Esophagus muscularis mucosa (tissue), 4 donors: ENCODE measurements around the gene SRSF3. TPM values are rescaled to one million over a fixed set of nuclear protein-coding genes. Genes with fewer than 3 reads are reported as not detected.

ENCODE experiments used
- DNase-seq: peaks from one replicate; pipeline ENCODE4 v3.0.0-alpha.2; 2017; ENCODE audit errors: extremely low spot score
- H3K27ac ChIP-seq, 4 donors: fragments of 200-600 bp; sonication (generic); replicated peaks in 1 of 4; 1 replicate in 3 of 4; 2 replicates in 1 of 4; pipeline ENCODE4 v1.5.1; 2016 to 2019; ENCODE audit warnings: mild to moderate bottlenecking in 1 of 4
- H3K27me3 ChIP-seq, 4 donors: fragments of 200-600 bp; sonication (generic); one replicate each; pipeline versions ENCODE4 v1.5.1 to v1.6.0; 2016 to 2019
- H3K36me3 ChIP-seq, 4 donors: fragments of 200-600 bp; sonication (generic); one replicate each; pipeline ENCODE4 v1.5.1; 2016 to 2019
- H3K4me1 ChIP-seq, 4 donors: fragments of 200-600 bp; sonication (generic); one replicate each; pipeline ENCODE4 v1.5.1; 2016 to 2019
- H3K4me3 ChIP-seq, 4 donors: fragments of 200-600 bp; sonication (generic); 1 replicate in 2 of 4; 2 replicates in 2 of 4; pipeline ENCODE4 v1.5.1; 2016 to 2019; ENCODE audit warnings: mild to moderate bottlenecking in 4 of 4, moderate library complexity in 1 of 4
- H3K9me3 ChIP-seq, 4 donors: fragments of 200-600 bp; sonication (generic); 1 replicate in 3 of 4; 2 replicates in 1 of 4; pipeline ENCODE4 v1.5.1; 2016 to 2019
- CTCF ChIP-seq, 3 experiments: fragments of 200-600 bp in 2 of 3; fragments of 450-650 bp in 1 of 3; sonication (generic) in 2 of 3; IDR thresholded peaks; one replicate each; pipeline ENCODE4 v1.5.1; 2017 to 2019; ENCODE audit warnings: antibody characterized with exemption in 3 of 3, mild to moderate bottlenecking in 2 of 3, moderate library complexity in 1 of 3
- EP300 ChIP-seq: sonication (generic); formaldehyde crosslinking; IDR thresholded peaks from one replicate; pipeline ENCODE4 v1.6.1; 2017; ENCODE audit warnings: antibody characterized with exemption
- POLR2A ChIP-seq: fragments of 450-650 bp; IDR thresholded peaks from one replicate; pipeline ENCODE4 v1.6.1; 2017; ENCODE audit warnings: antibody characterized with exemption, moderate library complexity, mild to moderate bottlenecking, low read depth
- POLR2AphosphoS5 ChIP-seq, 2 donors: sonication (generic); formaldehyde crosslinking; IDR thresholded peaks; one replicate each; pipeline ENCODE4 v1.6.1; 2017; ENCODE audit warnings: antibody characterized with exemption in 2 of 2
- WGBS: methylation state at CpG from one replicate; pipeline ENCODE4 v1.1.5; 2018; 5-methylcytosine and 5-hydroxymethylcytosine counted together
- intact Hi-C: fragments of 100-400 bp; cut with DNase I; formaldehyde crosslinking; loops from one replicate; pipeline ENCODE4 v1.15.1; 2023
- total RNA-seq, 4 donors: library from RNA; depleted of rRNA; stranded (reverse); fragments of >200 nt; gene quantifications; one replicate each; pipeline versions ENCODE4 v1.1.0 to v1.2.1, GENCODE V29; 2016

SRSF3 gene
- total RNA-seq, 4 donors from 2014 or later = 149 to 226 (median 180) TPM

GRCh38 chr6:36592221-36592655 is 1.9 kb upstream of the SRSF3 start:
- no peaks in the 10 kb centered on the region for H3K27me3 ChIP-seq

GRCh38 chr6:36593569-36594028 is 563 bp upstream of the SRSF3 start:
- 4% methylated on average over 15 of the region's 15 CpGs for WGBS
- Histone ChIP-seq H3K36me3 (peaks cover 14 to 22% (median 18%) of the 10 kb centered on the region in 4 donors), H3K27me3 (no peaks in the 10 kb centered on the region), H3K27ac (peak overlapping the region; percentile 92 to 99 (median 96)), H3K4me3 (peak overlapping the region; percentile 75 to 85 (median 78)), H3K4me1 (peaks cover 29 to 39% (median 35%) of the 10 kb centered on the region in 4 donors), H3K9me3 (no peaks in the 10 kb centered on the region)
- DNase-seq = no peak
- intact Hi-C loops = loop anchor here (5.0 kb wide), 2 partner anchors 46 to 171 kb away; partner anchors contain the start of gene STK38
- TF ChIP-seq CTCF (IDR thresholded peaks at IDR 0.05) (no peak), EP300 (no peak), POLR2A (no peak), POLR2AphosphoS5 (IDR thresholded peaks at IDR 0.05) (peak in 1 of 2 donors; percentile 4)

More at GRCh38 chr6:36592221-36592655, 1.9 kb upstream of the SRSF3 start:
- Histone ChIP-seq H3K4me1 (peaks cover 15 to 26% (median 21%) of the 10 kb centered on the region in 4 donors), H3K9me3 (no peaks in the 10 kb centered on the region), H3K27ac (peak overlapping the region; percentile 92 to 99 (median 96)), H3K36me3 (peaks cover 3 to 8% (median 6%) of the 10 kb centered on the region in 4 donors), H3K4me3 (no peak overlapping the region)
- WGBS = 84% methylated on average over 12 of the region's 12 CpGs
- TF ChIP-seq POLR2AphosphoS5 (IDR thresholded peaks at IDR 0.05) (no peak), POLR2A (no peak), CTCF (IDR thresholded peaks at IDR 0.05) (no peak)
- DNase-seq = no peak
- intact Hi-C loops = loop anchor here (5.0 kb wide), 2 partner anchors 45 to 170 kb away; partner anchors contain the start of gene STK38

- WGBS = under 1% methylated on average over 15 of the region's 15 CpGs
- no peak for TF ChIP-seq CTCF (IDR thresholded peaks at IDR 0.05)
- TF ChIP-seq POLR2AphosphoS5 (IDR thresholded peaks at IDR 0.05) = peak; percentile 50 to 69
- H3K27ac ChIP-seq = peak overlapping the region; percentile 92 to 99 (median 96)
- peaks cover 43 to 54% (median 49%) of the 10 kb centered on the region in 4 donors for H3K4me1 ChIP-seq
- peaks cover 28 to 36% (median 32%) of the 10 kb centered on the region in 4 donors for H3K36me3 ChIP-seq
- no peak for DNase-seq
- no peaks in the 10 kb centered on the region for H3K27me3 ChIP-seq
- no peaks in the 10 kb centered on the region for H3K9me3 ChIP-seq
- intact Hi-C loops = loop anchor here (5.0 kb wide), 3 partner anchors 48 to 173 kb away; partner anchors contain the start of genes KCTD20, PXT1 and STK38
- H3K4me3 ChIP-seq = peak overlapping the region; percentile 75 to 85 (median 78)
Measured at GRCh38 chr6:36594816-36595643, 868 bp downstream of the SRSF3 start.

GRCh38 chr6:36596356-36596755 is 2.2 kb downstream of the SRSF3 start:
- Histone ChIP-seq H3K27me3 (no peaks in the 10 kb centered on the region), H3K27ac (peak overlapping the region; percentile 92 to 99 (median 96)), H3K4me1 (peaks cover 56 to 67% (median 62%) of the 10 kb centered on the region in 4 donors), H3K9me3 (no peaks in the 10 kb centered on the region), H3K36me3 (peaks cover 41 to 49% (median 44%) of the 10 kb centered on the region in 4 donors), H3K4me3 (peak overlapping the region; percentile 75 to 85 (median 78))
- no peak for DNase-seq
- WGBS = under 1% methylated on average over 5 of the region's 5 CpGs
- intact Hi-C loops = loop anchor here (5.0 kb wide), 1 partner anchor 154 kb away; the partner anchor contains the start of genes KCTD20 and PXT1
- TF ChIP-seq POLR2AphosphoS5 (IDR thresholded peaks at IDR 0.05) (no peak), EP300 (no peak), CTCF (IDR thresholded peaks at IDR 0.05) (no peak), POLR2A (no peak)
